ENCODE results near the gene IMPA2.

Gene IMPA2

DNA sequence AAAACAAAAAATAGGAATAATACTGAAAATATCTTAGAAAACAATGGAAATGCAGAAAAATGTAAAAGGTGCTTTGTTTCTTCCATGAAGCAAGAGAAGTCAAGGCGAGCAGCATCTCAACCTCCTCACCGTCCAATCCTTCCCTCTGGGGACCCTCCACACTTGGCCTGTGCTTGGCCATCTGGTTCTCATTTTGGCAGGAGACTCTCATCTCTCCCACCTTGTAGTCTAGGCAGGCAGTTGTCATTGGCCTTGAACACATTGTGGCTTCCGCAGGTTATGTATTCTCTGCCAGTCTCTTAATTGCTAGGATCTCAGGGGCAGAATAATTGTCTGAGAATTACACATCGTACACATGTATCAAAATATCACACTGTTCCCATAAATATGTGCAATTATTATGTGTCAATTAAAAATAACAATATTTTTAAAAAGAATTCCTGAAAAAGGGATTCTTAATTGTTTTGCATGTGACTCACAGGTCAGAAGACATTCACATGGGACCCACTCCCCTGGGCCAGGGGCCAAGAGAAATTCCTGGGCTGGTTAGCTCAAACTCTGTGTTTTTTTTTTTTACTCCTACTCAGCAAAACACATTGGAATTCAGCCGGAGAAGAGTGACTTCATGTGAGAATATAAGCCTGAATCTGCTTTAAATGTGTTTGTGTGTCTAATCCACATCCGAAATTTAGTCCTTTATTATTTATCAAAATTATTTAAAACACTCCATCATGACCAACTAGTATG lies 98.4 kb downstream of the IMPA2 start:
- no peak for DNase-seq
